Neutrophil (primary cell): ENCODE results near the gene LPCAT1.

ENCODE experiments used
- H3K27ac ChIP-seq: fragments of 200-600 bp; sonication (generic); 2 replicates; pipeline ENCODE4 v1.5.1; 2016; ENCODE audit warnings: mild to moderate bottlenecking, moderate library complexity
- H3K27me3 ChIP-seq: fragments of 200-600 bp; sonication (generic); 2 replicates; pipeline ENCODE4 v1.6.0; 2016; ENCODE audit warnings: mild to moderate bottlenecking
- H3K36me3 ChIP-seq: fragments of 200-600 bp; sonication (generic); 2 replicates; pipeline ENCODE4 v1.5.1; 2017
- H3K4me1 ChIP-seq, 2 experiments: fragments of 200-600 bp in 1 of 2; sonication (generic) in 1 of 2; 1 replicate in 1 of 2; 2 replicates in 1 of 2; pipeline versions ENCODE4 v1.5.1 to v1.6.1; 2013 to 2016; ENCODE audit warnings: low read depth in 1 of 2, low read length in 1 of 2, mild to moderate bottlenecking in 1 of 2, moderate library complexity in 1 of 2; ENCODE audit not compliant: control insufficient read depth in 1 of 2, insufficient read depth in 1 of 2
- H3K4me3 ChIP-seq, 2 experiments: fragments of 200-600 bp in 1 of 2; sonication (generic) in 1 of 2; 1 replicate in 1 of 2; 2 replicates in 1 of 2; pipeline ENCODE4 v1.5.1; 2013 to 2016; ENCODE audit warnings: low read depth in 1 of 2, low read length in 1 of 2, mild to moderate bottlenecking in 1 of 2, moderate library complexity in 1 of 2
- H3K9me3 ChIP-seq: fragments of 200-600 bp; sonication (generic); 2 replicates; pipeline ENCODE4 v1.5.1; 2016
- CTCF ChIP-seq: fragments of 200-600 bp; sonication (generic); IDR thresholded peaks from 2 replicates; pipeline ENCODE4 v1.5.1; 2016; ENCODE audit warnings: antibody characterized with exemption

The LPCAT1 gene

GRCh38 chr5:1466631-1467265 is 57.0 kb downstream of the LPCAT1 start:
- Histone ChIP-seq H3K4me3 (no peak overlapping the region), H3K27me3 (no peaks in the 10 kb centered on the region), H3K27ac (peak overlapping the region; percentile 22), H3K4me1 (no peaks in the 10 kb centered on the region), H3K9me3 (no peaks in the 10 kb centered on the region), H3K36me3 (peaks cover 100% of the 10 kb centered on the region)
- no peak for TF ChIP-seq CTCF

GRCh38 chr5:1465966-1466471 is 57.7 kb downstream of the LPCAT1 start:
- Histone ChIP-seq H3K4me1 (no peaks in the 10 kb centered on the region), H3K36me3 (peaks cover 100% of the 10 kb centered on the region), H3K27me3 (no peaks in the 10 kb centered on the region), H3K27ac (peak overlapping the region; percentile 22), H3K4me3 (no peak overlapping the region), H3K9me3 (no peaks in the 10 kb centered on the region)
- no peak for TF ChIP-seq CTCF

- Histone ChIP-seq H3K9me3 (no peaks in the 10 kb centered on the region), H3K27me3 (no peaks in the 10 kb centered on the region), H3K4me1 (no peaks in the 10 kb centered on the region), H3K27ac (no peak overlapping the region), H3K36me3 (peaks cover 100% of the 10 kb centered on the region), H3K4me3 (no peak overlapping the region)
- no peak for TF ChIP-seq CTCF
Observed at GRCh38 chr5:1465117-1465516, 58.6 kb downstream of the LPCAT1 start.

- no peak for TF ChIP-seq CTCF
- no peaks in the 10 kb centered on the region for H3K27me3 ChIP-seq
- no peak overlapping the region for H3K4me3 ChIP-seq
- peaks cover 100% of the 10 kb centered on the region for H3K36me3 ChIP-seq
- H3K27ac ChIP-seq, result no peak overlapping the region
- no peaks in the 10 kb centered on the region for H3K9me3 ChIP-seq
- H3K4me1 ChIP-seq, result no peaks in the 10 kb centered on the region
Observed at GRCh38 chr5:1464511-1464910, 59.2 kb downstream of the LPCAT1 start.

GRCh38 chr5:1464096-1464446 is 59.7 kb downstream of the LPCAT1 start:
- H3K27ac ChIP-seq, result peak overlapping the region; percentile 0
- no peak overlapping the region for H3K4me3 ChIP-seq
- H3K36me3 ChIP-seq, result peaks cover 100% of the 10 kb centered on the region
- H3K27me3 ChIP-seq, result no peaks in the 10 kb centered on the region
- H3K9me3 ChIP-seq, result no peaks in the 10 kb centered on the region
- H3K4me1 ChIP-seq, result no peaks in the 10 kb centered on the region
- TF ChIP-seq CTCF, result no peak
